GM23338 (cell line): Measurements from ENCODE around the gene NAPG. TPM values are rescaled to one million over a fixed set of nuclear protein-coding genes. Genes with fewer than 3 reads are reported as not detected.

Experiments
- ATAC-seq: fragments of 200-7000 bp; cut with Tn5 transposase; 3 replicates; pipeline ENCODE4 v1.9.1; 2020
- DNase-seq: peaks from one replicate; pipeline ENCODE4 v3.0.0-alpha.2; 2015; ENCODE audit warnings: low spot score
- H2AFZ ChIP-seq: fragments of 200-600 bp; sonication (generic); 2 replicates; pipeline ENCODE4 v1.8.0; 2016; ENCODE audit warnings: antibody characterized with exemption, mild to moderate bottlenecking, moderate library complexity
- H3F3A ChIP-seq: fragments of 200-600 bp; sonication (generic); replicated peaks from 2 replicates; pipeline ENCODE4 v1.8.0; 2017; ENCODE audit warnings: antibody characterized with exemption, mixed run types, low read depth
- H3K27ac ChIP-seq: fragments of 200-600 bp; sonication (generic); 2 replicates; pipeline ENCODE4 v1.6.1; 2016; ENCODE audit warnings: low read depth
- H3K27me3 ChIP-seq: fragments of 200-600 bp; sonication (generic); 2 replicates; pipeline ENCODE4 v1.8.0; 2016; ENCODE audit warnings: mild to moderate bottlenecking, mixed run types, moderate library complexity; ENCODE audit not compliant: insufficient read depth
- H3K36me3 ChIP-seq: fragments of 200-600 bp; sonication (generic); 2 replicates; pipeline ENCODE4 v1.8.0; 2016; ENCODE audit warnings: mild to moderate bottlenecking; ENCODE audit not compliant: insufficient read depth
- H3K4me1 ChIP-seq: fragments of 200-600 bp; sonication (generic); 2 replicates; pipeline ENCODE4 v1.8.0; 2016; ENCODE audit warnings: mild to moderate bottlenecking, moderate library complexity; ENCODE audit not compliant: insufficient read depth
- H3K4me2 ChIP-seq: fragments of 200-600 bp; sonication (generic); 2 replicates; pipeline ENCODE4 v1.7.1; 2017; ENCODE audit warnings: mixed run types
- H3K4me3 ChIP-seq: fragments of 200-600 bp; sonication (generic); 2 replicates; pipeline ENCODE4 v1.6.1; 2016; ENCODE audit warnings: mixed run types
- H3K79me2 ChIP-seq: fragments of 200-600 bp; sonication (generic); replicated peaks from 2 replicates; pipeline ENCODE4 v1.8.0; 2017; ENCODE audit warnings: mild to moderate bottlenecking; ENCODE audit not compliant: insufficient read depth
- H3K9me2 ChIP-seq: fragments of 200-600 bp; sonication (generic); 2 replicates; pipeline ENCODE4 v1.8.0; 2017; ENCODE audit not compliant: insufficient read depth
- H4K20me1 ChIP-seq: fragments of 200-600 bp; sonication (generic); replicated peaks from 2 replicates; pipeline ENCODE4 v1.8.0; 2017; ENCODE audit warnings: mild to moderate bottlenecking; ENCODE audit not compliant: insufficient read depth
- H3K27ac Mint-ChIP-seq: 2 replicates; pipeline ENCODE4 v1.8.0; 2020; ENCODE audit warnings: inconsistent platforms, mild to moderate bottlenecking, moderate library complexity, mixed read lengths
- H3K27me3 Mint-ChIP-seq: 3 replicates; pipeline ENCODE4 v1.8.0; 2022; ENCODE audit warnings: low read depth, mild to moderate bottlenecking, moderate library complexity, mixed read lengths, inconsistent platforms; ENCODE audit not compliant: insufficient read depth, poor library complexity
- H3K36me3 Mint-ChIP-seq: 3 replicates; pipeline ENCODE4 v1.8.0; 2021; ENCODE audit warnings: low read depth, mild to moderate bottlenecking, inconsistent platforms, moderate library complexity, mixed read lengths
- H3K4me1 Mint-ChIP-seq: 3 replicates; pipeline ENCODE4 v1.8.0; 2020; ENCODE audit warnings: mild to moderate bottlenecking, inconsistent platforms, mixed read lengths
- H3K4me3 Mint-ChIP-seq: 3 replicates; pipeline ENCODE4 v1.8.0; 2021; ENCODE audit warnings: moderate library complexity, mild to moderate bottlenecking, inconsistent platforms, mixed read lengths
- H3K9me3 Mint-ChIP-seq: 3 replicates; pipeline ENCODE4 v1.8.0; 2020; ENCODE audit warnings: moderate library complexity, mild to moderate bottlenecking, inconsistent platforms, mixed read lengths
- CREB1 ChIP-seq: fragments of 250-450 bp; sonication (Bioruptor Pico); IDR thresholded peaks from 2 replicates; pipeline ENCODE4 v1.5.0; 2020; ENCODE audit warnings: low read depth, mild to moderate bottlenecking, moderate library complexity
- EZH2 ChIP-seq: fragments of 200-600 bp; sonication (generic); IDR thresholded peaks from one replicate; pipeline ENCODE4 v1.8.0; 2017; ENCODE audit warnings: antibody characterized with exemption, mild to moderate bottlenecking, low read depth; ENCODE audit not compliant: unreplicated experiment
- EZH2phosphoT487 ChIP-seq: fragments of 200-600 bp; sonication (generic); IDR thresholded peaks from one replicate; pipeline ENCODE4 v1.8.1; 2018; ENCODE audit warnings: antibody characterized with exemption; ENCODE audit not compliant: unreplicated experiment
- NANOG ChIP-seq: IDR thresholded peaks from 2 replicates; pipeline ENCODE4 v1.6.1; 2016; ENCODE audit warnings: antibody characterized with exemption, borderline replicate concordance
- POLR2AphosphoS5 ChIP-seq: IDR thresholded peaks from 2 replicates; pipeline ENCODE4 v1.6.1; 2016; ENCODE audit warnings: antibody characterized with exemption, low read depth
- STAT1 ChIP-seq: IDR thresholded peaks from one replicate; pipeline ENCODE4 v1.6.1; 2016; ENCODE audit warnings: antibody characterized with exemption; ENCODE audit not compliant: unreplicated experiment
- ZNF114 ChIP-seq: fragments of 250-450 bp; sonication (Bioruptor Pico); IDR thresholded peaks from 2 replicates; pipeline ENCODE4 v1.5.0; 2020; ENCODE audit warnings: mild to moderate bottlenecking, moderate library complexity
- ZNF331 ChIP-seq: fragments of 250-450 bp; sonication (Bioruptor Pico); IDR thresholded peaks from 2 replicates; pipeline ENCODE4 v1.5.0; 2020; ENCODE audit warnings: low read depth, mild to moderate bottlenecking, moderate library complexity
- polyA plus RNA-seq: library from polyadenylated mRNA; unstranded; fragments of >200 nt; fragmentation: Nextera tagmentation; extraction: Ambion mirVana; gene quantifications from 2 replicates; pipeline ENCODE4 v1.2.1, GENCODE V29; 2016
- total RNA-seq: library from RNA; depleted of rRNA; stranded (reverse); fragments of >200 nt; shearing (Covaris generic); gene quantifications from 2 replicates; pipeline ENCODE4 v1.2.3, GENCODE V29; 2014
- TF ChIP-seq, protein P1 (sequence below), 2 experiments: fragments of 200-600 bp in 1 of 2; sonication (generic) in 1 of 2; conservative IDR thresholded peaks; 2 replicates each; pipeline versions ENCODE4 v1.5.1 to v1.6.1; 2016 to 2017; ENCODE audit warnings: antibody characterized with exemption in 2 of 2, low read depth in 2 of 2, mild to moderate bottlenecking in 2 of 2, moderate library complexity in 1 of 2
- TF ChIP-seq, protein P2 (sequence below): IDR thresholded peaks from 2 replicates; pipeline ENCODE4 v1.6.1; 2016; ENCODE audit warnings: antibody characterized with exemption
- TF ChIP-seq, protein P3 (sequence below): IDR thresholded peaks from one replicate; pipeline ENCODE4 v1.6.1; 2018; ENCODE audit warnings: antibody characterized with exemption; ENCODE audit not compliant: unreplicated experiment
- TF ChIP-seq, protein P4 (sequence below): fragments of 250-450 bp; sonication (Bioruptor Pico); IDR thresholded peaks from 2 replicates; pipeline ENCODE4 v1.5.0; 2020; ENCODE audit warnings: mild to moderate bottlenecking, moderate library complexity

NAPG gene
- total and polyA plus RNA-seq, 2 experiments from 2014 or later: 26.8 to 40.1 TPM

DNA sequence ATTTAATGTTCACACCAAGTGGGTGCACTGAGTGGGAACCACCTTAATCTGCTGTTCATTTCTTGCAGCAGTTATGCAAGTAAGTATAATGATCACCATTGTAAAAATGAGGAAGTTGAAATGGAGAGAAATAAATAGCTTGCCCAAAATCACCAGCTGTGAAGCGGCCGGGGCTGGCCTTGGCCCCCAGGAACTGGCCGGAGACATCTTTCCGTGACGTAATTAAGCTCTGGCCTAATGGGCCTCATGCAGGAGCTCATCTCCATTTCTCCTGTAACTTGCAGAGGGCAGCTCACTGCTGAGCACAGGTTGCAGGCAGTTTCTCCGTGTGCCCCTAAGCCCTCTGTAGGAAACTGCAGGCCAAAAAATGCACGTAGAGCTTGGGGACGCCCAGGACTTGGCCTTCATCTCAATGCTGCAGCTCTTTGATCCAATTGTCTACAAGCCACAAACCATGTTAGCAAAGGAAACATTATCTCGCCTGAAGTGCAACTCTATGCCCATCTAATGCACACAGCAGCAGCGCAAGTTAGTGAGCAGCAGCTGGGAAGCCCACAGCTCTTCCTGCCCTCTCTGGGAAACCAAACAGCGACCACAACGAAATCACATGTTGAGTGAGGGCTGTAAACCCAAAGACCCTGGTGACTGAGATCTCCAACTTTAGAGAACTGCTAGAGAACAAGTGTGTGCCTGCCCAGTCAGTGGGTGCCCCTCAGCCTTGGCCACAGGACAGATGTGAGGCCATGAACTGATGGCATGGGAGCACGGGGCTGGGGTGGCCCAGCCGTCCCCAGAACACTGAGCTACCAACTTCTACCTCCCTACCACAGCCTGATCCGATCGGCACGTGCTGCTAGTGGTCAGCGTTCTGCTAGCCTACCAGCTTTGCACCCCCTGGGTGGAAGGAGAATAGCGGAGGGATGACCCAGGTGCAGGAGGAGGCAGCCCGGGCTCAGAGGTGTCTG, 42.6 kb upstream of the NAPG start (continued):
- TF ChIP-seq, protein P1, sequence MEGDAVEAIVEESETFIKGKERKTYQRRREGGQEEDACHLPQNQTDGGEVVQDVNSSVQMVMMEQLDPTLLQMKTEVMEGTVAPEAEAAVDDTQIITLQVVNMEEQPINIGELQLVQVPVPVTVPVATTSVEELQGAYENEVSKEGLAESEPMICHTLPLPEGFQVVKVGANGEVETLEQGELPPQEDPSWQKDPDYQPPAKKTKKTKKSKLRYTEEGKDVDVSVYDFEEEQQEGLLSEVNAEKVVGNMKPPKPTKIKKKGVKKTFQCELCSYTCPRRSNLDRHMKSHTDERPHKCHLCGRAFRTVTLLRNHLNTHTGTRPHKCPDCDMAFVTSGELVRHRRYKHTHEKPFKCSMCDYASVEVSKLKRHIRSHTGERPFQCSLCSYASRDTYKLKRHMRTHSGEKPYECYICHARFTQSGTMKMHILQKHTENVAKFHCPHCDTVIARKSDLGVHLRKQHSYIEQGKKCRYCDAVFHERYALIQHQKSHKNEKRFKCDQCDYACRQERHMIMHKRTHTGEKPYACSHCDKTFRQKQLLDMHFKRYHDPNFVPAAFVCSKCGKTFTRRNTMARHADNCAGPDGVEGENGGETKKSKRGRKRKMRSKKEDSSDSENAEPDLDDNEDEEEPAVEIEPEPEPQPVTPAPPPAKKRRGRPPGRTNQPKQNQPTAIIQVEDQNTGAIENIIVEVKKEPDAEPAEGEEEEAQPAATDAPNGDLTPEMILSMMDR (conservative IDR thresholded peaks at IDR 0.05; ENCODE audit: low read depth in 2 of 2): no peak
- TF ChIP-seq CREB1 (CRISPR knock-in tag) (no peak), ZNF114 (CRISPR knock-in tag) (no peak), NANOG (no peak), EZH2 (no peak), ZNF331 (CRISPR knock-in tag) (no peak), STAT1 (no peak), EZH2phosphoT487 (no peak), POLR2AphosphoS5 (no peak)
- TF ChIP-seq, protein P2, sequence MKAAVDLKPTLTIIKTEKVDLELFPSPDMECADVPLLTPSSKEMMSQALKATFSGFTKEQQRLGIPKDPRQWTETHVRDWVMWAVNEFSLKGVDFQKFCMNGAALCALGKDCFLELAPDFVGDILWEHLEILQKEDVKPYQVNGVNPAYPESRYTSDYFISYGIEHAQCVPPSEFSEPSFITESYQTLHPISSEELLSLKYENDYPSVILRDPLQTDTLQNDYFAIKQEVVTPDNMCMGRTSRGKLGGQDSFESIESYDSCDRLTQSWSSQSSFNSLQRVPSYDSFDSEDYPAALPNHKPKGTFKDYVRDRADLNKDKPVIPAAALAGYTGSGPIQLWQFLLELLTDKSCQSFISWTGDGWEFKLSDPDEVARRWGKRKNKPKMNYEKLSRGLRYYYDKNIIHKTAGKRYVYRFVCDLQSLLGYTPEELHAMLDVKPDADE: no peak
- TF ChIP-seq, protein P3, sequence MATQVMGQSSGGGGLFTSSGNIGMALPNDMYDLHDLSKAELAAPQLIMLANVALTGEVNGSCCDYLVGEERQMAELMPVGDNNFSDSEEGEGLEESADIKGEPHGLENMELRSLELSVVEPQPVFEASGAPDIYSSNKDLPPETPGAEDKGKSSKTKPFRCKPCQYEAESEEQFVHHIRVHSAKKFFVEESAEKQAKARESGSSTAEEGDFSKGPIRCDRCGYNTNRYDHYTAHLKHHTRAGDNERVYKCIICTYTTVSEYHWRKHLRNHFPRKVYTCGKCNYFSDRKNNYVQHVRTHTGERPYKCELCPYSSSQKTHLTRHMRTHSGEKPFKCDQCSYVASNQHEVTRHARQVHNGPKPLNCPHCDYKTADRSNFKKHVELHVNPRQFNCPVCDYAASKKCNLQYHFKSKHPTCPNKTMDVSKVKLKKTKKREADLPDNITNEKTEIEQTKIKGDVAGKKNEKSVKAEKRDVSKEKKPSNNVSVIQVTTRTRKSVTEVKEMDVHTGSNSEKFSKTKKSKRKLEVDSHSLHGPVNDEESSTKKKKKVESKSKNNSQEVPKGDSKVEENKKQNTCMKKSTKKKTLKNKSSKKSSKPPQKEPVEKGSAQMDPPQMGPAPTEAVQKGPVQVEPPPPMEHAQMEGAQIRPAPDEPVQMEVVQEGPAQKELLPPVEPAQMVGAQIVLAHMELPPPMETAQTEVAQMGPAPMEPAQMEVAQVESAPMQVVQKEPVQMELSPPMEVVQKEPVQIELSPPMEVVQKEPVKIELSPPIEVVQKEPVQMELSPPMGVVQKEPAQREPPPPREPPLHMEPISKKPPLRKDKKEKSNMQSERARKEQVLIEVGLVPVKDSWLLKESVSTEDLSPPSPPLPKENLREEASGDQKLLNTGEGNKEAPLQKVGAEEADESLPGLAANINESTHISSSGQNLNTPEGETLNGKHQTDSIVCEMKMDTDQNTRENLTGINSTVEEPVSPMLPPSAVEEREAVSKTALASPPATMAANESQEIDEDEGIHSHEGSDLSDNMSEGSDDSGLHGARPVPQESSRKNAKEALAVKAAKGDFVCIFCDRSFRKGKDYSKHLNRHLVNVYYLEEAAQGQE: no peak

DNA sequence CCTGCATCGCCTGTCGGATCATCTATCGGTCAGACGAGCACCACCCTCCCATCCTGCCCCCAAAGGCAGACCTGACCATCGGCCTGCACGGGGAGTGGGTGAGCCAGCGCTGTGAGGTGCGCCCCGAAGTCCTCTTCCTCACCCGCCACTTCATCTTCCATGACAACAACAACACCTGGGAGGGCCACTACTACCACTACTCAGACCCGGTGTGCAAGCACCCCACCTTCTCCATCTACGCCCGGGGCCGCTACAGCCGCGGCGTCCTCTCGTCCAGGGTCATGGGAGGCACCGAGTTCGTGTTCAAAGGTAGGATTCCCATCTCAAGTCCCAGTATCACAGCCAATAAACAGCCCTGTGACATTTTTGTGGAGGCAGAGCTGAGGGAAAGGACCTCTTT, 40.4 kb upstream of the NAPG start:
- no peak overlapping the region for H3K4me2 ChIP-seq
- Mint-ChIP-seq H3K36me3 (no peaks in the 10 kb centered on the region), H3K9me3 (no peaks in the 10 kb centered on the region), H3K27me3 (peaks cover 11% of the 10 kb centered on the region), H3K27ac (no peak overlapping the region), H3K4me1 (peaks cover 26% of the 10 kb centered on the region), H3K4me3 (no peak overlapping the region)
- DNase-seq (no peak), ATAC-seq (no peak)
- H4K20me1 ChIP-seq: no peaks in the 10 kb centered on the region
- H3K27me3 ChIP-seq: peaks cover 16% of the 10 kb centered on the region
- H3F3A ChIP-seq: no peaks in the 10 kb centered on the region
- H3K27ac ChIP-seq: no peak overlapping the region
- H3K4me3 ChIP-seq: no peak overlapping the region
- H3K79me2 ChIP-seq: no peaks in the 10 kb centered on the region
- H3K36me3 ChIP-seq: no peaks in the 10 kb centered on the region
- peaks cover 13% of the 10 kb centered on the region for H3K4me1 ChIP-seq
- H3K9me2 ChIP-seq: no peaks in the 10 kb centered on the region
- H2AFZ ChIP-seq: no peak overlapping the region
- TF ChIP-seq, protein P4, sequence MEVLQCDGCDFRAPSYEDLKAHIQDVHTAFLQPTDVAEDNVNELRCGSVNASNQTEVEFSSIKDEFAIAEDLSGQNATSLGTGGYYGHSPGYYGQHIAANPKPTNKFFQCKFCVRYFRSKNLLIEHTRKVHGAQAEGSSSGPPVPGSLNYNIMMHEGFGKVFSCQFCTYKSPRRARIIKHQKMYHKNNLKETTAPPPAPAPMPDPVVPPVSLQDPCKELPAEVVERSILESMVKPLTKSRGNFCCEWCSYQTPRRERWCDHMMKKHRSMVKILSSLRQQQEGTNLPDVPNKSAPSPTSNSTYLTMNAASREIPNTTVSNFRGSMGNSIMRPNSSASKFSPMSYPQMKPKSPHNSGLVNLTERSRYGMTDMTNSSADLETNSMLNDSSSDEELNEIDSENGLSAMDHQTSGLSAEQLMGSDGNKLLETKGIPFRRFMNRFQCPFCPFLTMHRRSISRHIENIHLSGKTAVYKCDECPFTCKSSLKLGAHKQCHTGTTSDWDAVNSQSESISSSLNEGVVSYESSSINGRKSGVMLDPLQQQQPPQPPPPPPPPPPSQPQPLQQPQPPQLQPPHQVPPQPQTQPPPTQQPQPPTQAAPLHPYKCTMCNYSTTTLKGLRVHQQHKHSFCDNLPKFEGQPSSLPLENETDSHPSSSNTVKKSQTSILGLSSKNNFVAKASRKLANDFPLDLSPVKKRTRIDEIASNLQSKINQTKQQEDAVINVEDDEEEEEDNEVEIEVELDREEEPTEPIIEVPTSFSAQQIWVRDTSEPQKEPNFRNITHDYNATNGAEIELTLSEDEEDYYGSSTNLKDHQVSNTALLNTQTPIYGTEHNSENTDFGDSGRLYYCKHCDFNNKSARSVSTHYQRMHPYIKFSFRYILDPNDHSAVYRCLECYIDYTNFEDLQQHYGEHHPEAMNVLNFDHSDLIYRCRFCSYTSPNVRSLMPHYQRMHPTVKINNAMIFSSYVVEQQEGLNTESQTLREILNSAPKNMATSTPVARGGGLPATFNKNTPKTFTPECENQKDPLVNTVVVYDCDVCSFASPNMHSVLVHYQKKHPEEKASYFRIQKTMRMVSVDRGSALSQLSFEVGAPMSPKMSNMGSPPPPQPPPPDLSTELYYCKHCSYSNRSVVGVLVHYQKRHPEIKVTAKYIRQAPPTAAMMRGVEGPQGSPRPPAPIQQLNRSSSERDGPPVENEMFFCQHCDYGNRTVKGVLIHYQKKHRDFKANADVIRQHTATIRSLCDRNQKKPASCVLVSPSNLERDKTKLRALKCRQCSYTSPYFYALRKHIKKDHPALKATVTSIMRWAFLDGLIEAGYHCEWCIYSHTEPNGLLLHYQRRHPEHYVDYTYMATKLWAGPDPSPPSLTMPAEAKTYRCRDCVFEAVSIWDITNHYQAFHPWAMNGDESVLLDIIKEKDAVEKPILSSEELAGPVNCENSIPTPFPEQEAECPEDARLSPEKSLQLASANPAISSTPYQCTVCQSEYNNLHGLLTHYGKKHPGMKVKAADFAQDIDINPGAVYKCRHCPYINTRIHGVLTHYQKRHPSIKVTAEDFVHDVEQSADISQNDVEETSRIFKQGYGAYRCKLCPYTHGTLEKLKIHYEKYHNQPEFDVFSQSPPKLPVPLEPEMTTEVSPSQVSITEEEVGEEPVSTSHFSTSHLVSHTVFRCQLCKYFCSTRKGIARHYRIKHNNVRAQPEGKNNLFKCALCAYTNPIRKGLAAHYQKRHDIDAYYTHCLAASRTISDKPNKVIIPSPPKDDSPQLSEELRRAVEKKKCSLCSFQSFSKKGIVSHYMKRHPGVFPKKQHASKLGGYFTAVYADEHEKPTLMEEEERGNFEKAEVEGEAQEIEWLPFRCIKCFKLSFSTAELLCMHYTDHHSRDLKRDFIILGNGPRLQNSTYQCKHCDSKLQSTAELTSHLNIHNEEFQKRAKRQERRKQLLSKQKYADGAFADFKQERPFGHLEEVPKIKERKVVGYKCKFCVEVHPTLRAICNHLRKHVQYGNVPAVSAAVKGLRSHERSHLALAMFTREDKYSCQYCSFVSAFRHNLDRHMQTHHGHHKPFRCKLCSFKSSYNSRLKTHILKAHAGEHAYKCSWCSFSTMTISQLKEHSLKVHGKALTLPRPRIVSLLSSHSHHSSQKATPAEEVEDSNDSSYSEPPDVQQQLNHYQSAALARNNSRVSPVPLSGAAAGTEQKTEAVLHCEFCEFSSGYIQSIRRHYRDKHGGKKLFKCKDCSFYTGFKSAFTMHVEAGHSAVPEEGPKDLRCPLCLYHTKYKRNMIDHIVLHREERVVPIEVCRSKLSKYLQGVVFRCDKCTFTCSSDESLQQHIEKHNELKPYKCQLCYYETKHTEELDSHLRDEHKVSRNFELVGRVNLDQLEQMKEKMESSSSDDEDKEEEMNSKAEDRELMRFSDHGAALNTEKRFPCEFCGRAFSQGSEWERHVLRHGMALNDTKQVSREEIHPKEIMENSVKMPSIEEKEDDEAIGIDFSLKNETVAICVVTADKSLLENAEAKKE (CRISPR knock-in tag): no peak
- TF ChIP-seq EZH2: no peak
- TF ChIP-seq NANOG: no peak
